GM19239 (cell line): ENCODE data around the gene RNU2-1.
"Not testable (repeated sequence)": the region's sequence is repeated elsewhere in the genome, so short reads cannot be mapped to it uniquely, and the experiment has no call there.

ENCODE experiments used
- DNase-seq: peaks from one replicate; pipeline ENCODE4 v3.0.0; 2011; ENCODE audit warnings: low spot score; ENCODE audit not compliant: insufficient read length
- FAIRE-seq: peaks from 2 replicates; lab custom pipeline; 2011; peaks lifted over from hg19 to GRCh38; lab: Jason Lieb, UNC

The RNU2-1 gene

GRCh38 chr17:43216762-43217613, 16.8 kb downstream of the RNU2-1 start:
- DNase-seq (no peak), FAIRE-seq (no peak)

- FAIRE-seq (no peak), DNase-seq (no peak)
Measured at GRCh38 chr17:43216369-43216761, 17.4 kb downstream of the RNU2-1 start.

- DNase-seq, result no peak
- FAIRE-seq, result no peak
Measured at GRCh38 chr17:43215341-43215740, 18.4 kb downstream of the RNU2-1 start.

GRCh38 chr17:43213545-43213944, 20.2 kb downstream of the RNU2-1 start:
- no peak for FAIRE-seq

GRCh38 chr17:43212641-43213490, 20.9 kb downstream of the RNU2-1 start:
- peak; percentile 15 for DNase-seq
- FAIRE-seq, result peak; percentile 89

More at GRCh38 chr17:43213545-43213944, 20.2 kb downstream of the RNU2-1 start:
- DNase-seq, result no peak

- FAIRE-seq, result peak; percentile 85
- peak; percentile 86 for DNase-seq
Measured at GRCh38 chr17:43211480-43212402, 22.0 kb downstream of the RNU2-1 start, which contains the start of gene TMEM106A. TMEM106A (plus strand) TSS chr17:43211875; CDS start chr17:43213042, 1,167 bp downstream.

GRCh38 chr17:43211123-43211479, 22.7 kb downstream of the RNU2-1 start:
- no peak for FAIRE-seq
- DNase-seq, result no peak

GRCh38 chr17:43210576-43210975, 23.2 kb downstream of the RNU2-1 start:
- FAIRE-seq (peak; percentile 55), DNase-seq (no peak)

GRCh38 chr17:43203013-43203412, 30.8 kb downstream of the RNU2-1 start:
- DNase-seq, FAIRE-seq: not testable (repeated sequence)

- DNase-seq (no peak), FAIRE-seq (no peak)
Measured at GRCh38 chr17:43200127-43200526, 33.6 kb downstream of the RNU2-1 start.

- FAIRE-seq (no peak), DNase-seq (no peak)
Measured at GRCh38 chr17:43199633-43200032, 34.1 kb downstream of the RNU2-1 start.

GRCh38 chr17:43193251-43193650, 40.5 kb downstream of the RNU2-1 start:
- FAIRE-seq, result no peak

GRCh38 chr17:43186656-43187055, 47.1 kb downstream of the RNU2-1 start:
- FAIRE-seq, DNase-seq: not testable (repeated sequence)

More at GRCh38 chr17:43193251-43193650, 40.5 kb downstream of the RNU2-1 start:
- DNase-seq, result no peak

- FAIRE-seq (no peak), DNase-seq (no peak)
Measured at GRCh38 chr17:43183921-43184320, 49.9 kb downstream of the RNU2-1 start.
